ENCODE data around the gene PROSER2.

The PROSER2 gene

DNA sequence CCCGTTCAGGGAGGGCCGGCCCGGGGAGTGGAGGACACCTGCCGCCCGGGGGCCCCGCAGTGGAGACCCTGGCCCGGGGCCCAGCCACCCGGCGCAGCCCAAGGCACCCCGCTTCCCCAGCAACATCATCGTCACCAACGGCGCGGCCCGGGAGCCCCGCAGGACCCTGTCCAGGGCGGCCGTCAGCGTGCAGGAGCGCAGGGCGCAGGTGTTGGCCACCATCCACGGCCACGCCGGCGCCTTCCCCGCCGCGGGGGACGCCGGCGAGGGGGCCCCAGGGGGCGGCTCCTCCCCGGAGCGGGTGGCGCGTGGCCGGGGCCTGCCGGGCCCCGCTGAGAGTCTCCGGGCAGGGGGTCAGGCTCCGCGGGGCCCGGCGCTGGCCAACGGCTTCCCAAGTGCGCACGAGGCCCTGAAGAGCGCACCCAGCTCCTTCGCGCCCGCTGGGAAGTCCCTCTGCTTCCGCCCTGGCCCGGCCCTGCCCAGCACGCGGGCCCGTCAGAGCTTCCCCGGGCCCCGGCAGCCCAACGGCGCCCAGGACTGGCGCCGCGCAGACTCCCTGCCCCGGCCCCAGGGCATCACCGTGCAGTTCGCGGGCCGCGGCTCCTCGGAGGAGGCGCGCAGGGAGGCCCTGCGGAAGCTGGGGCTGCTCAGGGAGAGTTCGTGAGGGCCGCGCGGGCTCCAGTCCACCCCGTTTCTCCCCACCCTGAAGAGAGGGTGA, 46.7 kb downstream of the PROSER2 start:
- no peak for DNase-seq

DNA sequence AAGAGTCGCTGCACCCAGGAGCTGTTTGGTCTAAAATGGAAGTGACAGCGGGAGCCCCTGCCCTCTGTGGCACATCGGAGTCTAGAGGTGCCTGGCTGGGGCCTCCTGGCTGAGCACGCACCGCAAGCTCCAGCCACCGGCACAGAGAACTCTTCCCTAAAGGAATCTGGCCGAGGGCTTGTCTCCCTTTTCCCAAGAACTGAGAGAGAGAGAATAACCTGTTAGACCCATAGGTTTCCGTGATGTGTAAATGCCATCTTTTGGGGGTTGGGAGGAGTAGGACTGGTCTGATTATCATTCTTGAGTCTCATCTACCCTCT, 47.3 kb downstream of the PROSER2 start:
- DNase-seq, result no peak

DNA sequence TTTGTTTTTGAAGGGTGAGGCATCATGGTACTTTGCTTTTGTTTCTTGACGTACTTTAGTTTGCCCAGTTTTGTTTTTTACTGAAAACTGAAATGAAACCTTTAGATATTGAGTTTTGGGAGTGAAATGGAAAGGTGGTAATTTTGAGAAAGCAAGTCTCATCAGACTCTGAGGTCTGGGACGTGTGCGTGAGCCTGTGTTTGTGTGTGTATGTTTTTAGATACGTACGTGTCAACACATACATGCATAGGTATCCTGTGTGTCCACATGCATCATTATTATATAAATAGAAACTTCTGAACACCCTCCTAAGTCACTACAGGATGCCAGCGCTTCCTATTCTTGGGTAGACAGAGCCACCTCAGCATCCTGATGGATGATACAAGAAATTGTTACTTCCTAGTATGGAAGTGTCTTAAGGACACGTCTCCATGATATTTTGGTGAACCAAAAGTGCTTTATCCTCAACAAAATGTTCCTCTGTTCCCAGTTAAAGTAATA, 47.8 kb downstream of the PROSER2 start:
- DNase-seq, result no peak

GRCh38 chr10:11871466-11871865, 48.3 kb downstream of the PROSER2 start:
- DNase-seq, result no peak

- no peak for DNase-seq
Observed at GRCh38 chr10:11874568-11875493, 51.7 kb downstream of the PROSER2 start.

DNA sequence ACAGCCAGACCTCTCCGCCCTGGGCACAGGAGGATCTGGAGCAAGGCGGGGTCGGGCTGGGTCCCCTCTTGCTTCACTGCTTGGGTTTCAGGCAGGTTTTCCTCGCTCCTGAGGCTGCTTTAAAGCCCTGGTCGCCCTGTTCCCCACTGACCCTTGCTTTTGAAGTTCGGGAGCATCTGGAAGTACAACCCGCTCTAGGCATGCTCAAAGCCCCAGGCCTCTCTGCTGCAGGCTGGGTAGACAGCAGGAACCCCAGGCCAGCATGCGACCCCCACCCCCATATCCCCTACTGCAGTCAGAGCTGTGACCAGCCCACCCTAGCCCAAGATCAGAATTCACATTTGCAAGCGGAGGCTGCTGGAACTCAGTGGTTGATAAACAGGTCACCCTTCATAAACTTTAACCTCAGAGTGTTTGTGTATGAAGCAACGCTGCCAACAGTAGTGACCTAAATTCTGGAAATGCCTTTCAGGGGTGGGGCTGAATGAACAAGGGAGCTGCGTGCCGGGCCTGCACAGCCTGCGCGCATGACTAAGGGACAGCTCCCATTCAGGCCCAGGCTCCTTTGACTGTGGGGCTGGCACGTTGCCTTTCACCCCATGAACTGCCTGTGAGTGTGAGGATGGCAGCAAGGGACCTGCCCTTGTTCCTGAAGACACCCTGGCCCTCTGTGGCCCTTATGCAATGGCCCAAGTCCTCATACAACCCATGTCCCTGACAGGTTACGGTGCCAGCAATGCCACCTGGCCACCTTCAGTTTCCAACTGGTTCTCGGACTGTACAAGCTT, 52.5 kb downstream of the PROSER2 start:
- no peak for DNase-seq

- DNase-seq, result no peak
Observed at GRCh38 chr10:11876324-11876723, 53.2 kb downstream of the PROSER2 start.

DNA sequence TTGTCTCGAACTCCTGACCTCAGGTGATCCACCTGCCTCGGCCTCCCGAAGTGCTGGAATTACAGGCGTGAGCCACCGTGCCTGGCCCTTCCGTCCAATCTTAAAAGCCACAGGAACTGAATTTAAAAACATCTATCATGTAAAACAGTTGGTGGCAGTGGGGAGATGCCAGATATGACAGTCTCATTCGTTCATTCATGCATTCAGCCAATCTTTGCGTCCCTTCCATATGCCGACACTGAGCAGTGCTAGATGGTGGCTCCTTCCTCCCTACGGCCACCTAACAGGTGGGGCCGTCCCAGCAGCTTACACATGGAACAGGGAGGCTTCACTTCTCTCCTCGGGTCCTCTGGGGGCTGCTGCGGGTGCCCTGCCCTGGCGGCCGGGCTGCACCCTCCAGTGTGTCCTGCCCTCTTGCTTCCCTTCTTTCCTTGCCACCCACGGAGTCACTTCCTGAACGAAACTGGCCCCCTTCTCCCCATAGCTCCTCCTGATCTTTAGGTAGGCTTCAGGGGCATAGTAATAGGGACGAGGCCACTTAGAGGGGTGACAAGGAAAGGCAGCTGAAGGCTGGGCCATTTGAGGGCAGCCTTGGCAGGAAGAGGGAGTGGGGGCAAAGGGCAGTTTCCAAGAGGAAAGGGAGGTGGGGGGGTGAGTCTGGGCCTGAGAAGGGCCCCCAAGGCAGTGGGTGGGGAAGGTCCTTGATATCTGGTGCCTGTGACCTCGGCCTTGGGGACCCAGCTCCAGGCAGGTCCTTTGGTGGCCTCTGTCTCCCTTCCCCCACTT, 53.8 kb downstream of the PROSER2 start:
- DNase-seq, result no peak

GRCh38 chr10:11877591-11877905, 54.4 kb downstream of the PROSER2 start:
- no peak for DNase-seq

DNA sequence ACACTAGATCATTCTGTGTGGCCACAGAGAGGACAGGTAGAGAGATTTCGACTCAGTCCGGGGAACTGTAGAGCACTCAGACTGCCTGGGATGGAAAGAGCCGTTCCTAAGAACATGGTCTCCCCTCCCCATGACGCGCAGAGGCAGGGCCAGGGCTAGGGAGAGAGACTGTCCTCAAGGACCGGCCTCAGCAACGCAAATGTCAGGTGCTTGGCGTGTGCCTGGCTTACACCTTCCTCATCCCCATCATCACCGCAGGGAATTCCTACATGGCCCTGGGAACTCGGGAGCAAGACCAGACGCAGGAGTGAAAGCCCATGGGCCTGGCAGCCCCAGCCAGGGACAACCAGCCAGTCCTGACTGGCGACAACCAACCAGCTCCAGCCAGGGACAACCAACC, 55.6 kb downstream of the PROSER2 start:
- no peak for DNase-seq

- DNase-seq, result no peak
Observed at GRCh38 chr10:11879387-11880094, 56.4 kb downstream of the PROSER2 start.

GRCh38 chr10:11880151-11881029, 57.2 kb downstream of the PROSER2 start:
- no peak for DNase-seq

- no peak for DNase-seq
Observed at GRCh38 chr10:11881030-11881476, 57.9 kb downstream of the PROSER2 start.

- no peak for DNase-seq
Observed at GRCh38 chr10:11881477-11882417, 58.6 kb downstream of the PROSER2 start.

DNA sequence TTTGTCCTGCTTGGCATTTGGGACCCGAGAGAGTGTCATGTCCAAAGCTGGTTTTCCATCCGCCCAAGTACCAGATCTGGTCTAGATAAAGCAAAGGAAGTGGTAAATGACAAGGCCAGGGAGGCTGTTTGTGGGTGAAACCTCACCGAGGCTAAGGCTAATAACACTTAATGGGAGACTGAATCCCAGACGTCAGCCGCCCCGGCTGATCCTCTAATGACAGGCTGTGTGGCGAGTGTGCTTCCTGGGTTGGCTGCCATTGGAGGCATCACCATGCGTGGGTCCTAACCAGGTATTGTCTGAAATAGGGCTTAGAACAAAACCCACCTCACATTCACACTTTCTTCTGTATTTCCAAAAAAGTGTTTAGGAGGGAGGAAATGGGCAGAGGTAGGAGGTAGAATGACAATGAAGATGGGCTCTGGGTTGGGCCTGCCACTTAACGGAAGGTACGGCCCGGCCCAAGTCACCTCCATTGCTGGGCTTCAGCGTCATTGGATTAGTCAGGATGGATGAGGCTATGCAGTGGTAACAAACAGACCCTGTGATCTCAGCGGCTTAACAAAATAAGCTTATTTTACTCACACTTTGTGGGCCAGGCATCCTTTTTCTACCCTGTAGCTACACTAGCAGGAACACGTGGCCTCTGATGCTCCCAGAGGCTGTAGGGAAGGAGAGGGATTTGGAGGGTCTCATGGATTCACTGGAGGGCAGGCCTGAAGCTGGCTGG, 59.7 kb downstream of the PROSER2 start:
- DNase-seq, result no peak

- no peak for DNase-seq
Observed at GRCh38 chr10:11884706-11885423, 61.7 kb downstream of the PROSER2 start.

- no peak for DNase-seq
Observed at GRCh38 chr10:11885437-11886137, 62.4 kb downstream of the PROSER2 start.

GRCh38 chr10:11886138-11886474, 63.0 kb downstream of the PROSER2 start:
- DNase-seq, result no peak
